ENCODE data around the gene RAPGEF3.

RAPGEF3 gene

GRCh38 chr12:47745485-47746041, 13.1 kb downstream of the RAPGEF3 start:
- in situ Hi-C loops (cut with HindIII; ENCODE audit: low sequenced_read_pairs), result no loop called here

GRCh38 chr12:47744778-47745436, 13.8 kb downstream of the RAPGEF3 start:
- in situ Hi-C loops (cut with HindIII; ENCODE audit: low sequenced_read_pairs), result no loop called here

GRCh38 chr12:47744005-47744651, 14.6 kb downstream of the RAPGEF3 start:
- in situ Hi-C loops (cut with HindIII; ENCODE audit: low sequenced_read_pairs), result no loop called here

GRCh38 chr12:47743311-47743860, 15.3 kb downstream of the RAPGEF3 start:
- in situ Hi-C loops (cut with HindIII; ENCODE audit: low sequenced_read_pairs), result no loop called here

GRCh38 chr12:47742253-47742825, 16.3 kb downstream of the RAPGEF3 start:
- in situ Hi-C loops (cut with HindIII; ENCODE audit: low sequenced_read_pairs), result no loop called here

- in situ Hi-C loops (cut with HindIII; ENCODE audit: low sequenced_read_pairs), result no loop called here
Observed at GRCh38 chr12:47741340-47741703, 17.4 kb downstream of the RAPGEF3 start.

- in situ Hi-C loops (cut with HindIII; ENCODE audit: low sequenced_read_pairs), result no loop called here
Observed at GRCh38 chr12:47740606-47741339, 17.9 kb downstream of the RAPGEF3 start.

- in situ Hi-C loops (cut with HindIII; ENCODE audit: low sequenced_read_pairs), result no loop called here
Observed at GRCh38 chr12:47739979-47740378, 18.7 kb downstream of the RAPGEF3 start.

- in situ Hi-C loops (cut with HindIII; ENCODE audit: low sequenced_read_pairs), result no loop called here
Observed at GRCh38 chr12:47739297-47739696, 19.4 kb downstream of the RAPGEF3 start.

GRCh38 chr12:47737936-47738594, 20.6 kb downstream of the RAPGEF3 start:
- in situ Hi-C loops (cut with HindIII; ENCODE audit: low sequenced_read_pairs), result no loop called here

GRCh38 chr12:47736877-47737676, 21.6 kb downstream of the RAPGEF3 start:
- in situ Hi-C loops (cut with HindIII; ENCODE audit: low sequenced_read_pairs), result no loop called here

- in situ Hi-C loops (cut with HindIII; ENCODE audit: low sequenced_read_pairs), result no loop called here
Observed at GRCh38 chr12:47736216-47736615, 22.5 kb downstream of the RAPGEF3 start.

- in situ Hi-C loops (cut with HindIII; ENCODE audit: low sequenced_read_pairs), result no loop called here
Observed at GRCh38 chr12:47735649-47736048, 23.0 kb downstream of the RAPGEF3 start.

GRCh38 chr12:47734725-47735480, 23.8 kb downstream of the RAPGEF3 start:
- in situ Hi-C loops (cut with HindIII; ENCODE audit: low sequenced_read_pairs), result no loop called here

GRCh38 chr12:47733142-47733541, 25.5 kb downstream of the RAPGEF3 start:
- in situ Hi-C loops (cut with HindIII; ENCODE audit: low sequenced_read_pairs), result no loop called here

GRCh38 chr12:47732504-47732903, 26.2 kb downstream of the RAPGEF3 start:
- in situ Hi-C loops (cut with HindIII; ENCODE audit: low sequenced_read_pairs), result no loop called here

- in situ Hi-C loops (cut with HindIII; ENCODE audit: low sequenced_read_pairs), result no loop called here
Observed at GRCh38 chr12:47731723-47732122, 27.0 kb downstream of the RAPGEF3 start.

GRCh38 chr12:47730341-47730744, 28.3 kb downstream of the RAPGEF3 start:
- in situ Hi-C loops (cut with HindIII; ENCODE audit: low sequenced_read_pairs), result no loop called here

- in situ Hi-C loops (cut with HindIII; ENCODE audit: low sequenced_read_pairs), result no loop called here
Observed at GRCh38 chr12:47729233-47729632, 29.4 kb downstream of the RAPGEF3 start.

Data from endothelial cell of hepatic sinusoid (primary cell).